ENCODE results near the gene PAN2.

DNA sequence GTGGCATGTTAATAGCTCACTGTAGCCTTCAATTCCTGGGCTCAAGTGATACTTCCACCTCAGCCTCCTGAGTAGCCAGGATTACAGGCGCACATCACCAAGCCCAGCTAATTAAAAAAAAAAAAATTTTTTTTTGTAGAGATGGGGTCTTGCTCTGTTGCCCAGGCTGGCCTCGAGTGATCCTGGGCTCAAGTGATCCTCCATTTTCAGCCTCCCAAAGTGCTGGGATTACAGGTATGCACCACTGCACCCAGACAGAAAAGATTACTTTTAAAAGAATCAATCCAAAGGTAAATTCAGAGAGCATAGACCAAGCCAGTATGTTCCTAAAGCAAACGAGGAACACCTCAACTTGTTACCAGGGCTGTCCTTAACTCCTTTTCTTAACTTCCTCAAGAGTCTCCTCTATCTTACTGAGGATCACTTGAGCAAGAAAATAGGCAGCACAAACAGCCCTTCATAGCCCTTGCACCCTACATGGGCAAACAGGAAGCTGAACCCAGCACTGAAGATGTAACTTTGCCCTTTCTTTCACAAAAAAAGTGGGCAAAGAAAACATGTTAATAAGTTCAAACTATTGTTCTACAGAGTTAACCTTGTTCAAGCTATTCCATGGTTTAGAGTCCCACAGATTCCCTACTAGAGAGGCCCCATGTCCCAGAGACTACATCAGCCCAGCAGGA lies 45.0 kb downstream of the PAN2 start:
- TF ChIP-seq ZNF274 (IDR thresholded peaks at IDR 0.05; ENCODE audit: low read depth, low read length) (no peak), EGR1 (IDR thresholded peaks at IDR 0.05; ENCODE audit: low read depth) (no peak), RAD21 (IDR thresholded peaks at IDR 0.05; ENCODE audit: low read depth) (no peak), SIN3A (IDR thresholded peaks at IDR 0.05; ENCODE audit: low read depth) (no peak)
